OCI-LY1 (cell line): Measurements from ENCODE around the gene DHRS11.

Experiments
- CTCF ChIP-seq: fragments of 200-600 bp; sonication (generic), shearing (Covaris generic); IDR thresholded peaks from 2 replicates; pipeline ENCODE4 v1.5.1; 2017; ENCODE audit warnings: mild to moderate bottlenecking, antibody characterized with exemption, low read length, moderate library complexity, mixed read lengths
- EZH2 ChIP-seq: fragments of 200-600 bp; sonication (generic), shearing (Covaris generic); IDR thresholded peaks from 2 replicates; pipeline ENCODE4 v1.8.0; 2017; ENCODE audit warnings: borderline replicate concordance, mixed run types, mild to moderate bottlenecking, antibody characterized with exemption, low read length, moderate library complexity, mixed read lengths

- TF ChIP-seq CTCF (no peak), EZH2 (no peak)
Measured at GRCh38 chr17:36575028-36575427, 16.7 kb upstream of the DHRS11 start.
